H9 (cell line): Measurements from ENCODE around the gene VTCN1. TPM values are rescaled to one million over a fixed set of nuclear protein-coding genes. Genes with fewer than 3 reads are reported as not detected.

ENCODE experiments used
- DNase-seq: peaks from one replicate; pipeline ENCODE4 v3.0.0-alpha.2; 2017
- H2AFZ ChIP-seq: one replicate; pipeline ENCODE4 v1.6.1; 2013; ENCODE audit warnings: mild to moderate bottlenecking, low read length, control low read depth, moderate library complexity
- H2AK5ac ChIP-seq: 2 replicates; pipeline ENCODE4 v1.6.1; 2013; ENCODE audit warnings: low read length, control low read depth, mixed read lengths; ENCODE audit not compliant: insufficient read length
- H2BK120ac ChIP-seq: one replicate; pipeline ENCODE4 v1.6.1; 2013; ENCODE audit warnings: low read depth, mild to moderate bottlenecking, low read length, control low read depth, inconsistent platforms; ENCODE audit not compliant: poor library complexity, severe bottlenecking
- H2BK12ac ChIP-seq: 2 replicates; pipeline ENCODE4 v1.6.1; 2013; ENCODE audit warnings: low read length, control low read depth, mixed read lengths, low read depth; ENCODE audit not compliant: insufficient read length
- H2BK15ac ChIP-seq: 2 replicates; pipeline ENCODE4 v1.6.1; 2013; ENCODE audit warnings: low read depth, low read length, control low read depth
- H2BK20ac ChIP-seq: one replicate; pipeline ENCODE4 v1.6.1; 2013; ENCODE audit warnings: low read depth, mild to moderate bottlenecking, low read length, control low read depth, inconsistent platforms; ENCODE audit not compliant: poor library complexity, severe bottlenecking
- H2BK5ac ChIP-seq: 2 replicates; pipeline ENCODE4 v1.6.1; 2013; ENCODE audit warnings: low read length, control low read depth, mixed read lengths; ENCODE audit not compliant: insufficient read length
- H3K14ac ChIP-seq: 2 replicates; pipeline ENCODE4 v1.6.1; 2013; ENCODE audit warnings: low read length, control low read depth; ENCODE audit not compliant: insufficient read depth
- H3K18ac ChIP-seq: 2 replicates; pipeline ENCODE4 v1.6.1; 2013; ENCODE audit warnings: low read depth, mild to moderate bottlenecking, mixed read lengths, low read length, control low read depth; ENCODE audit not compliant: insufficient read length
- H3K23ac ChIP-seq: 2 replicates; pipeline ENCODE4 v1.6.1; 2013; ENCODE audit warnings: low read length, control low read depth, mixed read lengths, low read depth; ENCODE audit not compliant: insufficient read length
- H3K23me2 ChIP-seq: 2 replicates; pipeline ENCODE4 v1.6.1; 2013; ENCODE audit warnings: low read depth, mild to moderate bottlenecking, mixed read lengths, low read length, control low read depth; ENCODE audit not compliant: insufficient read length, poor library complexity, severe bottlenecking
- H3K27ac ChIP-seq: 2 replicates; pipeline ENCODE4 v1.5.1; 2013; ENCODE audit warnings: low read length, control low read depth, mixed read lengths, low read depth; ENCODE audit not compliant: insufficient read length
- H3K27me3 ChIP-seq: 2 replicates; pipeline ENCODE4 v1.6.1; 2013; ENCODE audit warnings: low read length, control low read depth, inconsistent platforms; ENCODE audit not compliant: insufficient read depth
- H3K4ac ChIP-seq: 2 replicates; pipeline ENCODE4 v1.6.1; 2013; ENCODE audit warnings: low read depth, mild to moderate bottlenecking, control low read depth, inconsistent platforms, low read length, moderate library complexity
- H3K4me1 ChIP-seq: 2 replicates; pipeline ENCODE4 v1.6.1; 2013; ENCODE audit warnings: low read length, control low read depth, inconsistent platforms; ENCODE audit not compliant: insufficient read depth
- H3K4me2 ChIP-seq: 2 replicates; pipeline ENCODE4 v1.6.1; 2013; ENCODE audit warnings: low read length, control low read depth, mixed read lengths; ENCODE audit not compliant: insufficient read length, insufficient read depth
- H3K56ac ChIP-seq: 2 replicates; pipeline ENCODE4 v1.6.1; 2013; ENCODE audit warnings: low read depth, mild to moderate bottlenecking, mixed read lengths, low read length, control low read depth; ENCODE audit not compliant: insufficient read length
- H3K79me1 ChIP-seq: 2 replicates; pipeline ENCODE4 v1.6.1; 2013; ENCODE audit warnings: low read depth, mild to moderate bottlenecking, moderate library complexity, low read length, control low read depth, inconsistent platforms; ENCODE audit not compliant: insufficient read depth, poor library complexity, severe bottlenecking
- H3K79me2 ChIP-seq: 2 replicates; pipeline ENCODE4 v1.6.1; 2013; ENCODE audit warnings: low read length, control low read depth, inconsistent platforms; ENCODE audit not compliant: insufficient read depth
- H3K9ac ChIP-seq: 2 replicates; pipeline ENCODE4 v1.6.1; 2013; ENCODE audit warnings: low read length, control low read depth, mixed read lengths; ENCODE audit not compliant: insufficient read length; ENCODE audit errors: extremely low read depth
- H3K9me3 ChIP-seq: one replicate; pipeline ENCODE4 v1.6.1; 2013; ENCODE audit warnings: low read depth, low read length, inconsistent platforms; ENCODE audit not compliant: control insufficient read depth
- H3T11ph ChIP-seq: one replicate; pipeline ENCODE4 v1.6.1; 2013; ENCODE audit warnings: mild to moderate bottlenecking, low read length, control low read depth, inconsistent platforms
- H4K20me1 ChIP-seq: one replicate; pipeline ENCODE4 v1.6.1; 2013; ENCODE audit not compliant: control insufficient read depth, insufficient read length, insufficient read depth
- H4K5ac ChIP-seq: 2 replicates; pipeline ENCODE4 v1.6.1; 2013; ENCODE audit warnings: low read depth, mild to moderate bottlenecking, mixed read lengths, low read length, control low read depth; ENCODE audit not compliant: insufficient read length
- H4K8ac ChIP-seq: replicated peaks from 2 replicates; pipeline ENCODE4 v1.6.1; 2013; ENCODE audit warnings: low read length, control low read depth, mixed read lengths, low read depth; ENCODE audit not compliant: insufficient read length
- H4K91ac ChIP-seq: 2 replicates; pipeline ENCODE4 v1.6.1; 2013; ENCODE audit warnings: low read depth, mild to moderate bottlenecking, moderate library complexity, mixed read lengths, low read length, control low read depth; ENCODE audit not compliant: insufficient read length
- H3K27ac Mint-ChIP-seq, 3 experiments: 2 replicates in 2 of 3; 3 replicates in 1 of 3; pipeline ENCODE4 v1.8.0; 2020 to 2021; ENCODE audit warnings: mixed read lengths in 3 of 3, mild to moderate bottlenecking in 1 of 3, moderate library complexity in 1 of 3
- H3K27me3 Mint-ChIP-seq: 2 replicates; pipeline ENCODE4 v1.8.0; 2021; ENCODE audit warnings: low read depth, mild to moderate bottlenecking, moderate library complexity, mixed read lengths
- H3K36me3 Mint-ChIP-seq, 3 experiments: 2 replicates in 2 of 3; 3 replicates in 1 of 3; pipeline ENCODE4 v1.8.0; 2020 to 2021; ENCODE audit warnings: low read depth in 3 of 3, mixed read lengths in 3 of 3; ENCODE audit not compliant: insufficient read depth in 1 of 3
- H3K4me1 Mint-ChIP-seq, 2 experiments: 2 replicates each; pipeline ENCODE4 v1.8.0; 2020; ENCODE audit warnings: mixed read lengths in 2 of 2
- H3K4me3 Mint-ChIP-seq, 2 experiments: 2 replicates in 1 of 2; 3 replicates in 1 of 2; pipeline ENCODE4 v1.8.0; 2020 to 2021; ENCODE audit warnings: mild to moderate bottlenecking in 2 of 2, mixed read lengths in 2 of 2, moderate library complexity in 1 of 2
- H3K9me3 Mint-ChIP-seq, 2 experiments: 2 replicates in 1 of 2; 3 replicates in 1 of 2; pipeline ENCODE4 v1.8.0; 2020; ENCODE audit warnings: mild to moderate bottlenecking in 2 of 2, mixed read lengths in 2 of 2, moderate library complexity in 1 of 2
- CTCF ChIP-seq: fragments of 200-600 bp; sonication (generic); conservative IDR thresholded peaks from 3 replicates; pipeline ENCODE4 v1.8.0; 2021; ENCODE audit warnings: antibody characterized with exemption, mild to moderate bottlenecking
- WGBS: extraction: QIAGEN DNeasy Blood & Tissue Kit; methylation state at CpG from one replicate; pipeline ENCODE4 v1.1.7; 2013; ENCODE audit warnings: missing lambda C conversion rate, low lambda C conversion rate, mixed read lengths; ENCODE audit not compliant: insufficient read length; ENCODE audit errors: extremely low coverage; 5-methylcytosine and 5-hydroxymethylcytosine counted together
- total RNA-seq: library from RNA; stranded (reverse); gene quantifications from 2 replicates; pipeline ENCODE4 v1.2.1, GENCODE V29; 2021

Gene VTCN1
- total RNA-seq, 1 experiment from 2014 or later = 0.33 TPM

GRCh38 chr1:117173006-117173405 is 37.7 kb downstream of the VTCN1 start:
- no peak overlapping the region for H4K8ac ChIP-seq
- H3K56ac ChIP-seq = no peak overlapping the region
- DNase-seq = no peak
- no peak overlapping the region for H3K14ac ChIP-seq
- H3K79me1 ChIP-seq = no peaks in the 10 kb centered on the region
- no peak overlapping the region for H2AK5ac ChIP-seq
- H2BK20ac ChIP-seq = no peak overlapping the region
- H2BK5ac ChIP-seq = no peak overlapping the region
- no peak overlapping the region for H3T11ph ChIP-seq
- no peaks in the 10 kb centered on the region for H3K9me3 ChIP-seq
- Mint-ChIP-seq H3K4me1 (peaks cover 41 to 48% of the 10 kb centered on the region in 2 experiments), H3K4me3 (no peak overlapping the region), H3K9me3 (peaks cover 0 to 3% of the 10 kb centered on the region in 2 experiments; a peak in 1 of 5 replicates), H3K36me3 (0 out of 7 replicates have a peak, but pooled peaks cover 0 to 10% (median 0%) of the 10 kb centered on the region in 3 experiments), H3K27me3 (no peaks in the 10 kb centered on the region), H3K27ac (peak overlapping the region in 1 of 3 experiments; percentile 53; a peak in 2 of 7 replicates)
- no peak overlapping the region for H3K18ac ChIP-seq
- H3K27me3 ChIP-seq = no peaks in the 10 kb centered on the region
- no peak overlapping the region for H3K27ac ChIP-seq
- no peak overlapping the region for H3K23ac ChIP-seq
- no peak overlapping the region for H2BK120ac ChIP-seq
- no peak overlapping the region for H3K4ac ChIP-seq
- no peak overlapping the region for H4K5ac ChIP-seq
- no peak overlapping the region for H2BK12ac ChIP-seq
- no peak overlapping the region for H2BK15ac ChIP-seq
- peaks cover 3% of the 10 kb centered on the region; the same call in 1 of the 2 replicates for H3K4me1 ChIP-seq
- no peak overlapping the region for H2AFZ ChIP-seq
- H4K91ac ChIP-seq = no peak overlapping the region
- no peak overlapping the region for H3K4me2 ChIP-seq
- H4K20me1 ChIP-seq = no peaks in the 10 kb centered on the region
- H3K9ac ChIP-seq = no peak overlapping the region
- H3K79me2 ChIP-seq = no peaks in the 10 kb centered on the region
- no peak for TF ChIP-seq CTCF
- WGBS = no CpG with 5 or more reads among the region's 10 CpGs
- H3K23me2 ChIP-seq = no peaks in the 10 kb centered on the region
